ENCODE results near the gene ARMC7.

Gene ARMC7

DNA sequence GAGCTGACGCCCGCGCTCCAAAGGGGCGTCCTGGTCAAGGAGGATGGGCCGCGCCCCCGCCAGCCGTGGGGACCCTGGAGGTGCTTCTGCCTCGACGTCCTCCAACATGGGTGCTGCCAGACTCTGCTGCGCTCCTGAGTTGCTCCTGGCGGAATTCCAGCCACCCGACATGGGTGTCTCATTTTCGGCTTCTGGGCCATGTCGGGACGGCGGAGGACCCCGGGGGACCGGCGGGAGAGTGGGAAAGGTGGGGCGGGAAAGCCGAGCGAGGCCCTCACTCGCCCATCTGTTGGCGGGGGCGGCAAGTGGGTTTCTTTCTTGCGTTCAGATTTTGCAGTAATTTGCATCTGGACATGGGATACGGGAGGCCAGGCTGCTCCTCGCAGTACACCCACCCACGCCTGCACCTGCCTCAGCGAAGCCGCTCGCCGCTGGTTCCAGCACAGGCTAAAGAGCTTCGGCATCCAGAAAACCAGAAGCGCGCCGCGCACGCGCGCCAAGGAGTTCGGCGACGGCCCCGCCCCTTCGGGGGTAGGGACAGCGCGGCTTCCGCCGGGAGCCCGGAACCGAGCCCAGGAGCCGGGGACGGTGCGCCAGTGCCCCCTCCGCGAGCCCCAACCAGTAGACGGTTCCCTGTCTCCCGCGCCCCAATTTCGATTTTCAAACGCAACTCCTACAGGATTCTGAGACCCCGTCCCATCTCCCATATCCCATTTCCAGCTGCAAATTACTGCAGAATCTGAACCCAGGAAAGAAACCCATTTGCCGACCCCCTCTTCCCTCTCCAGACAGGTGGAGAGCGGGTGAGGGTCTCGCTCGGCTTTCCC, at the start of gene ARMC7:
Gene ARMC7 (plus strand): TSS at position 563 of the 827 bp plus-strand sequence. CDS start 320 bp downstream, outside the sequence.
- Histone ChIP-seq H3K4me3 (peak within 1 kb of the TSS; percentile 87), H3K27ac (peak within 1 kb of the TSS; percentile 32 to 77)
- peak; percentile 90 for DNase-seq (ENCODE audit: low spot score)
- TF ChIP-seq, protein P1, sequence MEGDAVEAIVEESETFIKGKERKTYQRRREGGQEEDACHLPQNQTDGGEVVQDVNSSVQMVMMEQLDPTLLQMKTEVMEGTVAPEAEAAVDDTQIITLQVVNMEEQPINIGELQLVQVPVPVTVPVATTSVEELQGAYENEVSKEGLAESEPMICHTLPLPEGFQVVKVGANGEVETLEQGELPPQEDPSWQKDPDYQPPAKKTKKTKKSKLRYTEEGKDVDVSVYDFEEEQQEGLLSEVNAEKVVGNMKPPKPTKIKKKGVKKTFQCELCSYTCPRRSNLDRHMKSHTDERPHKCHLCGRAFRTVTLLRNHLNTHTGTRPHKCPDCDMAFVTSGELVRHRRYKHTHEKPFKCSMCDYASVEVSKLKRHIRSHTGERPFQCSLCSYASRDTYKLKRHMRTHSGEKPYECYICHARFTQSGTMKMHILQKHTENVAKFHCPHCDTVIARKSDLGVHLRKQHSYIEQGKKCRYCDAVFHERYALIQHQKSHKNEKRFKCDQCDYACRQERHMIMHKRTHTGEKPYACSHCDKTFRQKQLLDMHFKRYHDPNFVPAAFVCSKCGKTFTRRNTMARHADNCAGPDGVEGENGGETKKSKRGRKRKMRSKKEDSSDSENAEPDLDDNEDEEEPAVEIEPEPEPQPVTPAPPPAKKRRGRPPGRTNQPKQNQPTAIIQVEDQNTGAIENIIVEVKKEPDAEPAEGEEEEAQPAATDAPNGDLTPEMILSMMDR (IDR thresholded peaks at IDR 0.05), result no peak

DNA sequence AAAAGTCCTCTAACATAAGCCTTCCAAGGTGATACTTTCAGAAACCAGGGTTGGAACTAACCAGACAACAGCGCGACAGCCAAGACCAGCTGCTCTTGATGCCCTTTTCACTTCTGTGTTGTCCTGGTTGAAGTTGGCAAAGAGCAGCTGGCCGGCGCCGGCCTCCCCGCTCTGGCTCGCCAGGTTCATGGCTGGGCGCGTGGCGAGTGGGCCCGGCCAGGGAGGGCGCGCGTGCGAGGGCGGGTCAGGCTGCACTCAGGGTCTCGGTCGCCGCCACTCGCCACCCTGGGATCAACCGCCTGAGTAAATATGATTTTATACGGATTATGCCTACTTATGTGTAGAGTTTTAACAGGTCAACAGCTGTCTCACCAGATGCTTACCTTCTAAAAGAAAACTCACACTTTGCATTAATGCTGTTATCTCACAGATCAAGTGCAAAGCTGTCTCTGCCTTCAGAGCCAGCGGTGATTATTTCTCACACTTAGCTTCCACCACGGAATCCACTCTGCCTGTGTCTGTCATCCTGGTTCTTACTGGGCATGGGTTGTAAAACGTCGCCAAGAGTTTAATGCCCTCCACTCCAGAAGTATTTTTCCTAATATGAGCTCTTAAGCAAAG, 49.2 kb upstream of the ARMC7 start:
- TF ChIP-seq, protein P1 (IDR thresholded peaks at IDR 0.05), result no peak
- Histone ChIP-seq H3K27ac (peak overlapping the region in 1 of 2 donors; percentile 74), H3K4me3 (no peak overlapping the region)
- no peak for DNase-seq (ENCODE audit: low spot score)

DNA sequence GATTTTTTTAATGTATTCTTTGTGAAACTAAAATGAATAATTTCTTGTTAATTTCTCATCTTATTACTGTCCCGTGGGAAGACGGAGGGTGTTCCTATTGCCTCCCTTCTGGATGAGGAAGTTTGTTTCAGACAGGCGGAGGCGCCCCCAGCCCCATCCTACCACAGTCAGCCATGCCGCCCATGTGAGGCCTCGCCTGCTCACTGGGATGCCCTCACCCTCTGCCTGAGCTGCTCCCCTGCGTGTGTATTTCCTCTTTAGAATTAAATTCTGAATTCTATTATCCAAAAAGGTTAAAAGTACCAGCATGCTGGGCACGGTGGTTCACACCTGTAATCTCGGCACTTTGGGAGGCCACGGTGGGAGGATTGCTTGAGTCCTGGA, 48.7 kb upstream of the ARMC7 start:
- no peak overlapping the region for H3K4me3 ChIP-seq
- no peak overlapping the region for H3K27ac ChIP-seq
- no peak for DNase-seq (ENCODE audit: low spot score)
- TF ChIP-seq, protein P1 (IDR thresholded peaks at IDR 0.05), result no peak

DNA sequence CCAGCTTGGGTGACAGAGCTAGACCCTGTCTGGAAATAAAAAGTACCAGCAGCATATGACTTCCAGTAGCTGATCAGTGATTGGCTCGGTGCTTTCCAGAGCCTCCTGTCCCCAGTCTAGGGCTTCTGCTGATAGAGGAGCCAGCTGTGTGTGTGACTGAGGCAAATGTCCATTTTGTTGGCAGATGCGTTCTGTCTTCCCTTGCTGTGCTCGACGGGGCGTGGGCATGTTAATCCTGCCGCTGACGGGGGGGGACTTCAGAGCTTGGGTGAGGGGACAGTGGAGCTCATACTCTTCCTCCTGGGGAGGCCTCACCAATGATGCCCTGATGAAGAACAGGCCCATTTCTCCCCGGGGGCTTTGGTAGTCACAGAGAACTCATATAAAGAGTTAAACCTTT, 48.2 kb upstream of the ARMC7 start:
- no peak for DNase-seq (ENCODE audit: low spot score)
- no peak overlapping the region for H3K27ac ChIP-seq
- TF ChIP-seq, protein P1 (IDR thresholded peaks at IDR 0.05), result no peak

DNA sequence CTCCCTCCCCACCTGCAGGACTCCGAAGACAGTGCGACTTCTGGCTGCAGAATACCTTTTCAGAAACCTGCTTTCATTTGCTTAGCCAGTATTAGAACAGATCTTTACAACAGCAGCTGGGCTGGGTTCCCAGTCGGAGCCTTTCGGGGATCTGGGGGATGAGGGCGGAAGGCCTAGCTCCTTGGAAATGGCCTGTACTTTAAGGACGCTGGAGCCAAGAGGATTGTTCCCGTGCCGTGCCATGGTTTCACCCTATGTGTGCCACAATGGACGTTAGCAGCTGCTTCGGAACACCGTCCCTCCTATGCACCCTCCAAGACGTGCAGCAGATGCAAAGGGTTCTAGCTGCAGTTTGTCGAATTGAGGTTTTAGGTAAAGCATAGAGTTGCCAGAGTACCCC, 46.6 kb upstream of the ARMC7 start:
- no peak overlapping the region for H3K4me3 ChIP-seq
- TF ChIP-seq, protein P1 (IDR thresholded peaks at IDR 0.05), result no peak
- no peak overlapping the region for H3K27ac ChIP-seq
- no peak for DNase-seq (ENCODE audit: low spot score)

More for the DNA sequence above, 48.2 kb upstream of the ARMC7 start:
- no peak overlapping the region for H3K4me3 ChIP-seq

DNA sequence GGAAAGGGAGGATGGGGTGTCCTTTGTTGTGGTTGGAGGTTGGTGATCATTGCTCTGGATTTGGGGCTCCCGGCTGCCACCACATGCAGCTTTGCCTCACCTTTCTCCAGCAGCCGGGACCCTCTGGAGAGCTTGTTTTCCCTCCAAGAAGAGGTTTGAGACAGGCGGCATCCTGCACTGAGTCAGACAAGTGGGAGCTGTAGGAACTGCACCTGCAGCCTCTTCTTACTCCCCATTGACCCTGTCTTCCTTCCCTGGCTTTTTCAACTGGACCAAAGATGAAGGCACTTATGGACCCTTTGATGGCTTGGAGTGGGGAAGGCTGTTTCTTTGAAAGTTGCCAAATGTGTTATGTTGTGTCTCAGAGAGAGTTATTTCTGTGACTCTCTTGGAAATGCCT, 46.1 kb upstream of the ARMC7 start:
- DNase-seq (ENCODE audit: low spot score), result no peak
- Histone ChIP-seq H3K27ac (no peak overlapping the region), H3K4me3 (no peak overlapping the region)
- TF ChIP-seq, protein P1 (IDR thresholded peaks at IDR 0.05), result no peak

DNA sequence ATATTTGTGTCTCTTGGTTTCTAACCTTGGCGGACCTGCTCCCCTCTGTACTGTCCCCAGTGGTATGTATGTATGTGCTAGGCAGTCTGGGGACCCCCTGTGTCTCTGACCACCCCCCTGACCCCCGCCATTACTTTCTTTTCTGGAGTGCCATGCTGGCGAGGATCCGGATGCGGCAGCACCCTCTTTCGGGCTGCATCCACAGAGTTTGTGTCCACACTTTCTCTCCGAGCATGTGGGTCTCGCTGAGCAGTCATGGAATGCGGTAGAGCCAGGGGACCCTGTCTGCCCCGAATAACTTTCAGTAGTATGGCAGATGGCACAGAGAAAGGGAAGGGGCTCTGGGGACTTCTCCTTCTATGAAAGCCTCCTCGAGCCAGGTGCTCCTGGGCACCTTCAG, 45.7 kb upstream of the ARMC7 start:
- Histone ChIP-seq H3K27ac (no peak overlapping the region), H3K4me3 (no peak overlapping the region)
- DNase-seq (ENCODE audit: low spot score), result no peak
- TF ChIP-seq, protein P1 (IDR thresholded peaks at IDR 0.05), result no peak
